Activated T-cell treated with anti-CD3 and anti-CD28 coated beads, Interleukin-2, amount 50 U/mL, for 4 hours (primary cell): ENCODE data around the gene PTK7. TPM values are rescaled to one million over a fixed set of nuclear protein-coding genes. Genes with fewer than 3 reads are reported as not detected.
"Not testable (repeated sequence)": the region's sequence is repeated elsewhere in the genome, so short reads cannot be mapped to it uniquely, and the experiment has no call there.

Experiments
- ATAC-seq, 2 donors: fragments of 200-7000 bp; cut with Tn5 transposase; one replicate each; pipeline ENCODE4 v1.10.0; 2021
- DNase-seq: peaks from one replicate; pipeline ENCODE4 v3.0.0-alpha.2; 2020
- H3K27me3 Mint-ChIP-seq: one replicate; pipeline ENCODE4 v1.8.0; 2021; ENCODE audit warnings: low read depth, mixed read lengths
- H3K36me3 Mint-ChIP-seq: one replicate; pipeline ENCODE4 v1.8.0; 2022; ENCODE audit warnings: mixed read lengths; ENCODE audit not compliant: insufficient read depth
- H3K4me1 Mint-ChIP-seq: one replicate; pipeline ENCODE4 v1.8.0; 2021; ENCODE audit warnings: low read depth, mixed read lengths
- H3K4me3 Mint-ChIP-seq: one replicate; pipeline ENCODE4 v1.8.0; 2021; ENCODE audit warnings: mild to moderate bottlenecking, moderate library complexity, mixed read lengths
- H3K9me3 Mint-ChIP-seq: one replicate; pipeline ENCODE4 v1.8.0; 2021; ENCODE audit warnings: mixed read lengths
- total RNA-seq, 3 donors: library from RNA; stranded (reverse); gene quantifications; one replicate each; pipeline ENCODE4 v1.2.1, GENCODE V29; 2021

PTK7 gene
- total RNA-seq, 3 donors from 2014 or later, result 1.3 to 4.3 (median 1.9) TPM

- H3K4me1 Mint-ChIP-seq, result no peaks in the 10 kb centered on the region
- H3K9me3 Mint-ChIP-seq, result no peaks in the 10 kb centered on the region
- ATAC-seq (no peak), DNase-seq (no peak)
- no peaks in the 10 kb centered on the region for H3K36me3 Mint-ChIP-seq
- no peak overlapping the region for H3K4me3 Mint-ChIP-seq
- peaks cover 5% of the 10 kb centered on the region for H3K27me3 Mint-ChIP-seq
Observed at GRCh38 chr6:43127180-43127579, 51.1 kb downstream of the PTK7 start.

GRCh38 chr6:43127877-43128276 is 51.8 kb downstream of the PTK7 start:
- Mint-ChIP-seq H3K9me3 (no peaks in the 10 kb centered on the region), H3K4me1 (no peaks in the 10 kb centered on the region), H3K36me3 (no peaks in the 10 kb centered on the region), H3K4me3 (no peak overlapping the region), H3K27me3 (peaks cover 1% of the 10 kb centered on the region)
- DNase-seq (no peak), ATAC-seq (no peak)

GRCh38 chr6:43128926-43129325 is 52.8 kb downstream of the PTK7 start:
- Mint-ChIP-seq H3K4me1 (no peaks in the 10 kb centered on the region), H3K9me3 (no peaks in the 10 kb centered on the region), H3K27me3 (no peaks in the 10 kb centered on the region), H3K36me3 (no peaks in the 10 kb centered on the region), H3K4me3 (no peak overlapping the region)
- DNase-seq (no peak), ATAC-seq (no peak)

GRCh38 chr6:43129434-43130194 is 53.5 kb downstream of the PTK7 start:
- ATAC-seq (peak in 1 of 2 donors; percentile 58), DNase-seq (no peak)
- Mint-ChIP-seq H3K27me3 (no peaks in the 10 kb centered on the region), H3K36me3 (no peaks in the 10 kb centered on the region), H3K9me3 (no peaks in the 10 kb centered on the region), H3K4me1 (no peaks in the 10 kb centered on the region), H3K4me3 (no peak overlapping the region)

- no peak for ATAC-seq
- Mint-ChIP-seq H3K27me3 (no peaks in the 10 kb centered on the region), H3K4me3 (no peak overlapping the region), H3K4me1 (no peaks in the 10 kb centered on the region), H3K36me3 (no peaks in the 10 kb centered on the region), H3K9me3 (no peaks in the 10 kb centered on the region)
- DNase-seq, result no peak
Observed at GRCh38 chr6:43130429-43130828, 54.3 kb downstream of the PTK7 start.

- H3K9me3 Mint-ChIP-seq, DNase-seq, H3K4me3 Mint-ChIP-seq, H3K36me3 Mint-ChIP-seq, ATAC-seq, H3K27me3 Mint-ChIP-seq, H3K4me1 Mint-ChIP-seq: not testable (repeated sequence)
Observed at GRCh38 chr6:43131379-43131778, 55.3 kb downstream of the PTK7 start.

- DNase-seq, result no peak
- Mint-ChIP-seq H3K9me3 (no peaks in the 10 kb centered on the region), H3K4me1 (peaks cover 3% of the 10 kb centered on the region), H3K27me3 (no peaks in the 10 kb centered on the region), H3K4me3 (no peak overlapping the region), H3K36me3 (no peaks in the 10 kb centered on the region)
- ATAC-seq, result no peak
Observed at GRCh38 chr6:43138267-43138666, 62.2 kb downstream of the PTK7 start.

GRCh38 chr6:43139973-43140372 is 63.9 kb downstream of the PTK7 start:
- not testable (repeated sequence) for H3K4me1 Mint-ChIP-seq, H3K4me3 Mint-ChIP-seq, ATAC-seq, H3K9me3 Mint-ChIP-seq, DNase-seq, H3K27me3 Mint-ChIP-seq, H3K36me3 Mint-ChIP-seq

GRCh38 chr6:43141644-43142043 is 65.5 kb downstream of the PTK7 start:
- no peaks in the 10 kb centered on the region for H3K36me3 Mint-ChIP-seq
- no peaks in the 10 kb centered on the region for H3K9me3 Mint-ChIP-seq
- H3K4me3 Mint-ChIP-seq, result no peak overlapping the region

GRCh38 chr6:43142101-43142500 is 66.0 kb downstream of the PTK7 start:
- no peak for DNase-seq
- peak in 1 of 2 donors; percentile 68 for ATAC-seq
- Mint-ChIP-seq H3K4me1 (peaks cover 6% of the 10 kb centered on the region), H3K36me3 (no peaks in the 10 kb centered on the region), H3K9me3 (no peaks in the 10 kb centered on the region), H3K27me3 (peaks cover 3% of the 10 kb centered on the region), H3K4me3 (no peak overlapping the region)

More at GRCh38 chr6:43141644-43142043, 65.5 kb downstream of the PTK7 start:
- Mint-ChIP-seq H3K27me3 (peaks cover 3% of the 10 kb centered on the region), H3K4me1 (peaks cover 6% of the 10 kb centered on the region)
- DNase-seq (no peak), ATAC-seq (peak in 1 of 2 donors; percentile 16)

- Mint-ChIP-seq H3K27me3 (peaks cover 3% of the 10 kb centered on the region), H3K36me3 (no peaks in the 10 kb centered on the region), H3K9me3 (no peaks in the 10 kb centered on the region), H3K4me3 (peak overlapping the region; percentile 16), H3K4me1 (peaks cover 6% of the 10 kb centered on the region)
- peak; percentile 66 for DNase-seq
- ATAC-seq, result peak; percentile 93 to 99
Observed at GRCh38 chr6:43143235-43144128, 67.4 kb downstream of the PTK7 start.

- Mint-ChIP-seq H3K9me3 (no peaks in the 10 kb centered on the region), H3K4me3 (no peak overlapping the region), H3K4me1 (peaks cover 6% of the 10 kb centered on the region), H3K36me3 (no peaks in the 10 kb centered on the region), H3K27me3 (peaks cover 3% of the 10 kb centered on the region)
- no peak for DNase-seq
- ATAC-seq, result no peak
Observed at GRCh38 chr6:43144879-43145278, 68.8 kb downstream of the PTK7 start.

- Mint-ChIP-seq H3K9me3 (no peaks in the 10 kb centered on the region), H3K4me3 (no peak overlapping the region), H3K36me3 (no peaks in the 10 kb centered on the region), H3K4me1 (peaks cover 6% of the 10 kb centered on the region), H3K27me3 (peaks cover 3% of the 10 kb centered on the region)
- ATAC-seq (no peak), DNase-seq (no peak)
Observed at GRCh38 chr6:43146261-43146660, 70.1 kb downstream of the PTK7 start.

GRCh38 chr6:43146709-43147688 is 70.9 kb downstream of the PTK7 start:
- H3K4me3 Mint-ChIP-seq, result no peak overlapping the region
- H3K36me3 Mint-ChIP-seq, result no peaks in the 10 kb centered on the region
- no peak for ATAC-seq
- H3K27me3 Mint-ChIP-seq, result peaks cover 3% of the 10 kb centered on the region
- no peak for DNase-seq
- no peaks in the 10 kb centered on the region for H3K9me3 Mint-ChIP-seq
- peaks cover 6% of the 10 kb centered on the region for H3K4me1 Mint-ChIP-seq
